Measurements from ENCODE around the gene TCF23. TPM values are rescaled to one million over a fixed set of nuclear protein-coding genes. Genes with fewer than 3 reads are reported as not detected.

TCF23 gene
- polyA plus RNA-seq, 3 donors = not detected

DNA sequence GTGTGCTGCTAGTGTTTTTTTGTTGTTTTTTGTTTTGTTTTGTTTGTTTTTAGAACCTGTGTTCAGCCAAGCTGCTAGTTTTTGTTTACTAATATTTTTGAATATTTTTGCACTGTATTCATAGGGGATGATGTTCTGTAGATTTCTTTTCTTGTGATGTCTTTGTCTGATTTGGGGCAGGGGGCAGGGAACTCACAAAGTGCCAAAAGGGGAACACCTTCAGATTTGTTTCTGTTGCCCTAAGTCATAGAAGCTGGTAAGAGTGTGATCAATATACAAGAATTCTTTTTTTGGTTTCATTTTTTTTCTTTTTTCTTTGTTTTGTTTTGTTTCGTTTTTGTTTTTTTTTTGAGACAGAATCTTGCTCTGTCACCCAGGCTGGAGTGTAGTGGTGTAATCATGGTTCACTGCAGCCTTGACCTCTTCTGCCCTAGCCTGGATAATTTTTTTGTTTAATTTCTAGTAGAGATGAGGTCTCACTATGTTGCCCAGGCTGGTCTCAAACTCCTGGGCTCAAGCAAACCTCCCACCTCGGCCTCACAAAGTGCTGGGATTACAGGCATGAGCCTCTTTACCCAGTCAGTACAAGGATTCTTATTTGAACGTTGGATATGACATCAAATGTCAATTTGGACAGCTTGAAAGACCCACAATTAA, 30.7 kb downstream of the TCF23 start:
- H3K9ac ChIP-seq (ENCODE audit: insufficient read depth, low read length, poor library complexity, severe bottlenecking) = no peak overlapping the region
- H3K79me2 ChIP-seq (ENCODE audit: insufficient read depth, low read length) = no peaks in the 10 kb centered on the region
- Mint-ChIP-seq H3K27ac (no peak overlapping the region), H3K4me3 (no peak overlapping the region), H3K4me1 (no peaks in the 10 kb centered on the region), H3K27me3 (ENCODE audit: low read depth in 3 of 3) (peaks cover 2 to 12% (median 3%) of the 10 kb centered on the region in 3 donors), H3K36me3 (no peaks in the 10 kb centered on the region), H3K9me3 (peaks cover 0 to 1% (median 0%) of the 10 kb centered on the region in 7 donors)
- H3K27ac ChIP-seq (ENCODE audit: low read depth in 1 of 2, low read length in 2 of 2) = no peak overlapping the region
- H3K9me3 ChIP-seq (replicated peaks in 1 of 2; ENCODE audit: control insufficient read depth in 1 of 2, insufficient read depth in 1 of 2, low read length in 2 of 2) = no peaks in the 10 kb centered on the region
- no peaks in the 10 kb centered on the region for H4K20me1 ChIP-seq (ENCODE audit: insufficient read depth, low read length)
- DNase-seq = no peak
- H3K4me1 ChIP-seq (ENCODE audit: control insufficient read depth in 1 of 2, insufficient read depth in 2 of 2, low read length in 2 of 2) = no peaks in the 10 kb centered on the region
- TF ChIP-seq CTCF (IDR thresholded peaks at IDR 0.05) = no peak
- no peak overlapping the region for H3K4me2 ChIP-seq (replicated peaks; ENCODE audit: extremely low read depth, low read length, poor library complexity, severe bottlenecking)
- 80% methylated on average over 1 of the region's 3 CpGs for WGBS (ENCODE audit: insufficient coverage)
- H3K27me3 ChIP-seq (ENCODE audit: control insufficient read depth in 2 of 2, insufficient read depth in 2 of 2, low read length in 2 of 2) = no peaks in the 10 kb centered on the region
- intact Hi-C loops (cut with micrococcal nuclease) = no loop called here
- H3K4me3 ChIP-seq (replicated peaks in 1 of 3; ENCODE audit: low read depth in 2 of 3, low read length in 3 of 3) = no peak overlapping the region
- H2AFZ ChIP-seq (ENCODE audit: insufficient read depth, low read depth, low read length, poor library complexity, severe bottlenecking) = no peak overlapping the region
- no peaks in the 10 kb centered on the region for H3K36me3 ChIP-seq (replicated peaks in 1 of 2; ENCODE audit: control insufficient read depth in 1 of 2, insufficient read depth in 2 of 2, low read length in 2 of 2)

- no peak for DNase-seq
- Histone ChIP-seq H3K4me2 (replicated peaks; ENCODE audit: extremely low read depth, low read length, poor library complexity, severe bottlenecking) (no peak overlapping the region), H3K27ac (ENCODE audit: low read depth in 1 of 2, low read length in 2 of 2) (no peak overlapping the region), H3K4me3 (replicated peaks in 1 of 3; ENCODE audit: low read depth in 2 of 3, low read length in 3 of 3) (no peak overlapping the region), H3K4me1 (ENCODE audit: control insufficient read depth in 1 of 2, insufficient read depth in 2 of 2, low read length in 2 of 2) (no peaks in the 10 kb centered on the region), H2AFZ (ENCODE audit: insufficient read depth, low read depth, low read length, poor library complexity, severe bottlenecking) (no peak overlapping the region), H3K36me3 (replicated peaks in 1 of 2; ENCODE audit: control insufficient read depth in 1 of 2, insufficient read depth in 2 of 2, low read length in 2 of 2) (no peaks in the 10 kb centered on the region), H3K9ac (ENCODE audit: insufficient read depth, low read length, poor library complexity, severe bottlenecking) (no peak overlapping the region), H3K79me2 (ENCODE audit: insufficient read depth, low read length) (no peaks in the 10 kb centered on the region), H4K20me1 (ENCODE audit: insufficient read depth, low read length) (no peaks in the 10 kb centered on the region), H3K9me3 (replicated peaks in 1 of 2; ENCODE audit: control insufficient read depth in 1 of 2, insufficient read depth in 1 of 2, low read length in 2 of 2) (no peaks in the 10 kb centered on the region), H3K27me3 (ENCODE audit: control insufficient read depth in 2 of 2, insufficient read depth in 2 of 2, low read length in 2 of 2) (no peaks in the 10 kb centered on the region)
- H3K36me3 Mint-ChIP-seq = no peaks in the 10 kb centered on the region
- WGBS (ENCODE audit: insufficient coverage) = no CpG with 5 or more reads among the region's 4 CpGs
- peaks cover 3 to 9% (median 4%) of the 10 kb centered on the region in 3 donors for H3K27me3 Mint-ChIP-seq (ENCODE audit: low read depth in 3 of 3)
- intact Hi-C loops (cut with micrococcal nuclease) = no loop called here
- no peak overlapping the region for H3K27ac Mint-ChIP-seq
- no peak for TF ChIP-seq CTCF (IDR thresholded peaks at IDR 0.05)
- H3K4me1 Mint-ChIP-seq = peaks cover 2% of the 10 kb centered on the region
- no peak overlapping the region for H3K4me3 Mint-ChIP-seq
- H3K9me3 Mint-ChIP-seq = peaks cover 0 to 1% (median 0%) of the 10 kb centered on the region in 7 donors
Observed at GRCh38 chr2:27182346-27182745, 33.5 kb downstream of the TCF23 start.
